ENCODE results near the gene LOXHD1.

The LOXHD1 gene

GRCh38 chr18:46609048-46609447 lies 48.0 kb downstream of the LOXHD1 start:
- TF ChIP-seq CTCF (IDR thresholded peaks at IDR 0.05) = no peak
- H3K4me2 ChIP-seq (ENCODE audit: low read length) = no peak overlapping the region
- H3K4me1 ChIP-seq = no peaks in the 10 kb centered on the region
- H3K36me3 ChIP-seq (ENCODE audit: control insufficient read depth, insufficient read depth, low read length) = no peaks in the 10 kb centered on the region
- no peak overlapping the region for H3K9ac ChIP-seq
- H3K79me2 ChIP-seq = no peaks in the 10 kb centered on the region
- no peak overlapping the region for H2AFZ ChIP-seq
- H3K27me3 ChIP-seq (ENCODE audit: control insufficient read depth, insufficient read depth, low read length) = no peaks in the 10 kb centered on the region
- no peaks in the 10 kb centered on the region for H3K9me3 ChIP-seq (ENCODE audit: control insufficient read depth, low read length)
- no peak overlapping the region for H3K4me3 ChIP-seq (ENCODE audit: low read depth, low read length)
- no peak overlapping the region for H3K27ac ChIP-seq

- H3K4me1 ChIP-seq = no peaks in the 10 kb centered on the region
- H3K79me2 ChIP-seq = no peaks in the 10 kb centered on the region
- H3K27me3 ChIP-seq (ENCODE audit: control insufficient read depth, insufficient read depth, low read length) = no peaks in the 10 kb centered on the region
- TF ChIP-seq CTCF (IDR thresholded peaks at IDR 0.05) = no peak
- no peaks in the 10 kb centered on the region for H3K36me3 ChIP-seq (ENCODE audit: control insufficient read depth, insufficient read depth, low read length)
- no peak overlapping the region for H2AFZ ChIP-seq
- no peak overlapping the region for H3K4me3 ChIP-seq (ENCODE audit: low read depth, low read length)
- no peak overlapping the region for H3K9ac ChIP-seq
- H3K9me3 ChIP-seq (ENCODE audit: control insufficient read depth, low read length) = no peaks in the 10 kb centered on the region
- no peak overlapping the region for H3K27ac ChIP-seq
- H3K4me2 ChIP-seq (ENCODE audit: low read length) = no peak overlapping the region
These were observed 49.1 kb downstream of the LOXHD1 start for GRCh38 chr18:46607926-46608325.

- no peaks in the 10 kb centered on the region for H3K4me1 ChIP-seq
- H3K27ac ChIP-seq = no peak overlapping the region
- H3K79me2 ChIP-seq = no peaks in the 10 kb centered on the region
- no peaks in the 10 kb centered on the region for H3K36me3 ChIP-seq (ENCODE audit: control insufficient read depth, insufficient read depth, low read length)
- no peak overlapping the region for H3K4me3 ChIP-seq (ENCODE audit: low read depth, low read length)
- H3K9ac ChIP-seq = no peak overlapping the region
- H3K4me2 ChIP-seq (ENCODE audit: low read length) = no peak overlapping the region
- no peaks in the 10 kb centered on the region for H3K9me3 ChIP-seq (ENCODE audit: control insufficient read depth, low read length)
- TF ChIP-seq CTCF (IDR thresholded peaks at IDR 0.05) = no peak
- H3K27me3 ChIP-seq (ENCODE audit: control insufficient read depth, insufficient read depth, low read length) = no peaks in the 10 kb centered on the region
- H2AFZ ChIP-seq = no peak overlapping the region
These were observed 55.7 kb downstream of the LOXHD1 start for GRCh38 chr18:46601141-46601805.

- H3K36me3 ChIP-seq (ENCODE audit: control insufficient read depth, insufficient read depth, low read length) = no peaks in the 10 kb centered on the region
- no peak overlapping the region for H3K4me2 ChIP-seq (ENCODE audit: low read length)
- H3K9me3 ChIP-seq (ENCODE audit: control insufficient read depth, low read length) = no peaks in the 10 kb centered on the region
- H3K27me3 ChIP-seq (ENCODE audit: control insufficient read depth, insufficient read depth, low read length) = no peaks in the 10 kb centered on the region
- no peak overlapping the region for H3K9ac ChIP-seq
- H2AFZ ChIP-seq = no peak overlapping the region
- no peak overlapping the region for H3K4me3 ChIP-seq (ENCODE audit: low read depth, low read length)
- H3K4me1 ChIP-seq = no peaks in the 10 kb centered on the region
- TF ChIP-seq CTCF (IDR thresholded peaks at IDR 0.05) = no peak
- H3K27ac ChIP-seq = no peak overlapping the region
- no peaks in the 10 kb centered on the region for H3K79me2 ChIP-seq
These were observed 60.9 kb downstream of the LOXHD1 start for GRCh38 chr18:46596119-46596518.

- H3K27ac ChIP-seq = no peak overlapping the region
- TF ChIP-seq CTCF (IDR thresholded peaks at IDR 0.05) = no peak
- peaks cover 8% of the 10 kb centered on the region for H3K4me1 ChIP-seq
These were observed 65.1 kb downstream of the LOXHD1 start for GRCh38 chr18:46591783-46592391.

More at GRCh38 chr18:46591783-46592391, 65.1 kb downstream of the LOXHD1 start:
- Histone ChIP-seq H3K36me3 (ENCODE audit: control insufficient read depth, insufficient read depth, low read length) (no peaks in the 10 kb centered on the region), H3K9ac (no peak overlapping the region), H2AFZ (no peak overlapping the region), H3K79me2 (no peaks in the 10 kb centered on the region), H3K4me3 (ENCODE audit: low read depth, low read length) (no peak overlapping the region), H3K9me3 (ENCODE audit: control insufficient read depth, low read length) (no peaks in the 10 kb centered on the region), H3K4me2 (ENCODE audit: low read length) (no peak overlapping the region), H3K27me3 (ENCODE audit: control insufficient read depth, insufficient read depth, low read length) (no peaks in the 10 kb centered on the region)
